Neuron (in vitro differentiated cells): Measurements from ENCODE around the gene DUS2.

Source experiments
- H2AFZ ChIP-seq: one replicate; pipeline ENCODE4 v1.6.1; 2013; ENCODE audit warnings: low read depth, mild to moderate bottlenecking, inconsistent platforms, low read length, moderate library complexity
- H3K27me3 ChIP-seq: one replicate; pipeline ENCODE4 v1.6.1; 2013; ENCODE audit warnings: low read length; ENCODE audit not compliant: insufficient read depth
- H3K36me3 ChIP-seq: one replicate; pipeline ENCODE4 v1.6.1; 2013; ENCODE audit warnings: low read length; ENCODE audit not compliant: insufficient read depth
- H3K4me1 ChIP-seq: one replicate; pipeline ENCODE4 v1.6.1; 2013; ENCODE audit warnings: low read length; ENCODE audit not compliant: insufficient read depth
- H3K4me3 ChIP-seq: 2 replicates; pipeline ENCODE4 v1.5.1; 2013; ENCODE audit warnings: mild to moderate bottlenecking, low read length, moderate library complexity
- H3K9me3 ChIP-seq: one replicate; pipeline ENCODE4 v1.6.1; 2013; ENCODE audit warnings: low read length

DUS2 gene

DNA sequence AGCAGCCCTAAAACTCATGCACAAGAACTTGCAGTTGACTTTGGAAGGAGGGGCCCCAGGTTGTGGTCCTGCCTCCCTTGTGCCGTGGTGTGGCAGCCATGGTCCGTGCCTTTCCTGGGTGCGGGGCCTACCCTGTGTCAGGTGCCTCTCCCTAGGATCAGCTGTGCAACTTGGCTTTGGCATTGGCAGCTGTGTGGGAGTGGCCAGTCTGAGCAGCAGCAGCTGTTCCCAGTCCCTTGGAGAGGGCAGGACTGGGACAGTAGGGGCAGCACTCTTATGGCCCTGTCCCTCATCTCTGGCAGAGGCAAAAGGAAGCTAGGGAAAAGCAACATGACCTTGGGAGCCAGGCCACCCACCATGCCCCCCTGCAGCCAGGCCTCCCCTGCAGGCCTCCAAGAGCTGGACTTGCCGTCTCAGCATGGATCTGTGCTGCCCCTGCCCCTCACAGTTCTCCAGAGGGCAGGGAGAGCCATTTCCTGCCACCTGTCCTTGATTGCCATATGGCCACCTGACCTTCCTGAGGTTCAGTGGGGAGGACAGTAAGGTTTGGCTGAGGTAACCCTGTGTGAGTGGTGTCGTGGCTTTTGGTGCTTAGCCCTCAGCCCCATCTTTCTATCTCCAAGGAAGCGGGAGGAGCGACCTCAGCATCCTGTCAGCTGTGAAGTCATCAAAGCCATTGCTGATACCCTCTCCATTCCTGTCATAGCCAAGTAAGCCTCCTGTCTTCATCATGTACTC lies 46.6 kb downstream of the DUS2 start:
- Histone ChIP-seq H3K4me3 (no peak overlapping the region), H3K9me3 (no peaks in the 10 kb centered on the region), H3K27me3 (no peaks in the 10 kb centered on the region), H3K36me3 (peaks cover 44% of the 10 kb centered on the region), H2AFZ (no peak overlapping the region), H3K4me1 (peaks cover 20% of the 10 kb centered on the region)

DNA sequence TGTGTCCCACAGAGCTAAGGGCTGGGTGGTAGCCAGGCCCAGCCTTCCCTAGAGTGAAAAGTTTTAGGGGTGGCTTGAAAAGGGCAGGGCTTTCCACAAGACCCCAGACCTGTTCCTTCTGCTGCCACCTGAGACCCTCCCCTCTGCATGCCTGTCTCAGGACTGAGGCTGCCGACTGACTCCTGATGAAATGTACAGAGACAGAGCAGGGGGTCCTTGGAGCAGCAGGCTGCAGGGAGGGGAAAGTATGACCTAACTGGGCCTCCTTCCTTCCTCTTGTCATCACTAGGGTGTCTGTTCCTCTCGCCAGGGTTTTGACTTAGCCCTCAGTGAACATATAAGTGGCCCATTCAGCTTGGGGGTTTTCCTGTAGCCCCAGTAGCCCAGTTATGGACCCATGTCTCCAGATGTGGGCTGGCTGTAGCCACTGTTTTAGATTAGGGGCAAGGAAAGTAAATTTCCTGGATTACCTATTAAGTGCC lies 47.2 kb downstream of the DUS2 start:
- no peaks in the 10 kb centered on the region for H3K27me3 ChIP-seq
- H3K4me3 ChIP-seq, result no peak overlapping the region
- no peaks in the 10 kb centered on the region for H3K9me3 ChIP-seq
- peaks cover 15% of the 10 kb centered on the region for H3K4me1 ChIP-seq
- H2AFZ ChIP-seq, result no peak overlapping the region
- H3K36me3 ChIP-seq, result peaks cover 50% of the 10 kb centered on the region

DNA sequence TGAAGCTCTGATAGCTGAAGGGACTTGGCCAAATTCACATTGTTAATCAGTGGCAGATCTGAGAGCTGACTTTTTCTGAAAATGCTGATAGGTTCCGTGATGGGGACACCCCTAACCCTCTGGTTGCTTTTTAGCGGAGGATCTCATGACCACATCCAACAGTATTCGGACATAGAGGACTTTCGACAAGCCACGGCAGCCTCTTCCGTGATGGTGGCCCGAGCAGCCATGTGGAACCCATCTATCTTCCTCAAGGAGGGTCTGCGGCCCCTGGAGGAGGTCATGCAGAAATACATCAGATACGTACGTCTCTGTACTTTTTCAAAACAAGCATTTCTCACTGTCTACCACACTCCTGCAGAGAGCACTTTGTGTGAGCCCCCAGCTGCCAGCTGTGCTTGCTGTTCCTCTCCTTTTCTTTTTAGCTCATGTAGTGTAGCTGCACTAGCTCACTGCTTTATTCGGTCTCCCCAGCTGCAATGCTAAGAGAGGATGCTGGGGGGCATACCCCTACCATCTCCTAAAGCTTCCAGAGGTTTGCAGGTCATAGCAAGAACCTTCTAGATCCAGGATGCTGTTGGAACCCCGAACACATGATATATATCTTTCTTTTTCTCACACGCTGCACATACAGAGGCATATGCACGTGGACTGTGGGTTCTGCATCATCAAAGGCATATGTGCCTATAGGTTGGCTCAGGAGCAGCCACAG lies 47.9 kb downstream of the DUS2 start:
- peaks cover 57% of the 10 kb centered on the region for H3K36me3 ChIP-seq
- H3K27me3 ChIP-seq, result no peaks in the 10 kb centered on the region
- H3K4me1 ChIP-seq, result peaks cover 8% of the 10 kb centered on the region
- no peaks in the 10 kb centered on the region for H3K9me3 ChIP-seq
- no peak overlapping the region for H2AFZ ChIP-seq
- H3K4me3 ChIP-seq, result no peak overlapping the region

- Histone ChIP-seq H3K9me3 (no peaks in the 10 kb centered on the region), H3K4me3 (no peak overlapping the region), H3K4me1 (peaks cover 2% of the 10 kb centered on the region), H3K27me3 (no peaks in the 10 kb centered on the region), H2AFZ (no peak overlapping the region), H3K36me3 (peaks cover 62% of the 10 kb centered on the region)
Measured at GRCh38 chr16:68071518-68071901, 48.4 kb downstream of the DUS2 start.

DNA sequence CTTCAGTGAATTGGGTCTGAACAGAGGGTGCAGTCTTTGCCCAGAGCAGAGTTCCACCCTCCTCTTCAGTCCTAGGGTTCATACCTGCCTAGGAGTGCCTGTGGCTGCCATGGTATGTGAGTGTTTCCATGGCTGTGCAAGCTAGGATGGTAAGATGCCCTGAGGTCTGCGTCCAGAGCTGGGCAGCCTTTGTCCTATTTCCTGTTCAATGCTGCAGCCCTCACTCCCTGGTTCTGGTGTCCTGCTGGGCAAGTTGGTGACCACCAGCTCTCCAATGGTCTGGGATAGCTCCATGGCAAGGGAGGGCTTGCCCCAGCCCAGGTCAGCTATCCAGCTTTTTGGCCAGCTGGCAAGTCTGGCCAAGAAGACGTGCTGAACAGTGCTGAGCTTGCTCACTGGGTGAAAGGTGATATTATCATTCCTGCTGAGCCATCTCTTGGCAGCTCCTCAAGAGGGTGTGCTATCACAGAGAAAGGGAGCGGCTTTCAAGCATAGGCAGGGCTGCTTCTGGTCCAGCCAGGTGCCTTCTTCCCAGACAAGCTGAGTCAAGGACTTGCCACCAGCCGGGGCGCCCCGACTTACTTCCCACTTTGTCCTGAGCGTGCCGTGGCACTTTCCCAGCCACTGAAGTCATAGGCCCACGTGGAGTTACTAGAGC lies 49.1 kb downstream of the DUS2 start:
- peaks cover 64% of the 10 kb centered on the region for H3K36me3 ChIP-seq
- H3K4me3 ChIP-seq, result no peak overlapping the region
- H3K27me3 ChIP-seq, result no peaks in the 10 kb centered on the region
- no peak overlapping the region for H2AFZ ChIP-seq
- H3K9me3 ChIP-seq, result no peaks in the 10 kb centered on the region
- H3K4me1 ChIP-seq, result no peaks in the 10 kb centered on the region

- H3K4me3 ChIP-seq, result no peak overlapping the region
- H3K36me3 ChIP-seq, result peaks cover 76% of the 10 kb centered on the region
- no peak overlapping the region for H2AFZ ChIP-seq
- no peaks in the 10 kb centered on the region for H3K9me3 ChIP-seq
- no peaks in the 10 kb centered on the region for H3K4me1 ChIP-seq
- no peaks in the 10 kb centered on the region for H3K27me3 ChIP-seq
Measured at GRCh38 chr16:68073902-68074760, 51.0 kb downstream of the DUS2 start.

DNA sequence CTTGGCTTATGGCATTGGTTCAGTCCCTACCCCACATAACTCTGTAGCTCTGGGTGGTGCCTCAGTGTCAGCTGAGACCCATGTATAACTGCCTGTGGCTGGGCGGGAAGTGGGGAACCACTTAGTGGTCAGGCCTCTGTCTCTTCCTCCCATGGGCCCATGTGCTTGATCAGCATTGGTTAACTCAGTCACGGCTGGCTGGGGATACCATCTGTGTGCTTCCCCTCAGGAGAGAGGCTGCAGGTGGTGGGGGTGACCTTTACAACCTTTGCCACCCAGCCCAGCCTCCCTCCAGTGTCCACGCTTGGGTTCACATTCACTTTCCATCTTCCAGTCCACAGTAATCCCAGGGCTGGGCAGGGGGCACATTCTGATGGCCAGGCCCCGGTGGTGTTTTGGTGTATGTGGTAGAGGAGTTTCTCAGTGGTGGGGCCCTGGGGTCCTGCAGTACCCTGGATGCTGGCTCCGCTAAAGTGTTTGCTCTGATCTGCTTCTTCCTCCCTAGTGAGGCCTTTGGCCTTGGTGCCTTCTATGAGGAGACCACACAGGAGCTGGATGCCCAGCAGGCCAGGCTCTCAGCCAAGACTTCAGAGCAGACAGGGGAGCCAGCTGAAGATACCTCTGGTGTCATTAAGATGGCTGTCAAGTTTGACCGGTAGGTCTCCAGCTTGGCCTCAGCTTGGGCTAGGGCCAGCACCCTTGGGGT lies 51.9 kb downstream of the DUS2 start:
- peaks cover 74% of the 10 kb centered on the region for H3K36me3 ChIP-seq
- no peaks in the 10 kb centered on the region for H3K9me3 ChIP-seq
- no peak overlapping the region for H3K4me3 ChIP-seq
- no peaks in the 10 kb centered on the region for H3K27me3 ChIP-seq
- no peak overlapping the region for H2AFZ ChIP-seq
- no peaks in the 10 kb centered on the region for H3K4me1 ChIP-seq

DNA sequence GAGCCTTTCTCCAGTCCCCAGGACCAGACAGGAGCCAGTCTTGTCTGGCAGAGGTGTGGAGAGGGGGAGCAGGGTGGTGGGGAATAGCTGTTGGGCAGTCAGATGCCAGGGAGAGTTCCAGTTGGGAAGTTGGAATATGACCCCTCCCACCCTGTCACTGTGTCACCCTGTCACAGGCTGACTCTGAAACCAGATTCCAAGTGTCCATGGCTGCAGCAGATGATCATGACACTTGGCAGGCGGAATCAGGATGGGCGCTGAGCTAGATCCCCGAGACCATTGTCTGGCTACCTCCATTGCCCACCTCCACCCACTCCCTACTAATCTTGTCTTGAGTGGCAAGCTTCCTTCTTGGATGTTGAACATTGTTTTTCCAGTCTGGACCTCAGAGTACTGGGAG lies 52.9 kb downstream of the DUS2 start:
- no peaks in the 10 kb centered on the region for H3K4me1 ChIP-seq
- no peaks in the 10 kb centered on the region for H3K9me3 ChIP-seq
- H2AFZ ChIP-seq, result no peak overlapping the region
- H3K4me3 ChIP-seq, result no peak overlapping the region
- peaks cover 66% of the 10 kb centered on the region for H3K36me3 ChIP-seq
- H3K27me3 ChIP-seq, result no peaks in the 10 kb centered on the region

DNA sequence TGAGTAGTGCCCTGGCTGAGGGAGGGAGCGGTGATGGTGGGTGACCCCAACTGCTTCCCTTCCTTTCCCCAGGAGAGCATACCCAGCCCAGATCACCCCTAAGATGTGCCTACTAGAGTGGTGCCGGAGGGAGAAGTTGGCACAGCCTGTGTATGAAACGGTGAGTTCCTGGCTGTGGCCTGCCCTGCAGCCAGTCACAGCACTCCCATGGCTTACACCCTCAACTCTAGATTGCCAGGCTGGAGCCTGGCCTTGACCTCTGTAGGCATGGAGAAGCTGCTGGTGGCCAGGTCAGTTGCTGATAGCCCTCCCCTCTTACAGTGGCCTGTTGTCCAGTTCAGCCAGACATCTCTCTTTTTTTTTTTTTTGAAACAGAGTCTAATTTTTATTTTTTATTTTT lies 53.5 kb downstream of the DUS2 start:
- Histone ChIP-seq H2AFZ (no peak overlapping the region), H3K36me3 (peaks cover 60% of the 10 kb centered on the region), H3K27me3 (no peaks in the 10 kb centered on the region), H3K4me1 (no peaks in the 10 kb centered on the region), H3K4me3 (no peak overlapping the region), H3K9me3 (no peaks in the 10 kb centered on the region)

- H3K27me3 ChIP-seq, result no peaks in the 10 kb centered on the region
- peaks cover 46% of the 10 kb centered on the region for H3K36me3 ChIP-seq
- no peaks in the 10 kb centered on the region for H3K4me1 ChIP-seq
- no peak overlapping the region for H2AFZ ChIP-seq
- no peak overlapping the region for H3K4me3 ChIP-seq
- no peaks in the 10 kb centered on the region for H3K9me3 ChIP-seq
Measured at GRCh38 chr16:68077866-68078700, 55.0 kb downstream of the DUS2 start.

DNA sequence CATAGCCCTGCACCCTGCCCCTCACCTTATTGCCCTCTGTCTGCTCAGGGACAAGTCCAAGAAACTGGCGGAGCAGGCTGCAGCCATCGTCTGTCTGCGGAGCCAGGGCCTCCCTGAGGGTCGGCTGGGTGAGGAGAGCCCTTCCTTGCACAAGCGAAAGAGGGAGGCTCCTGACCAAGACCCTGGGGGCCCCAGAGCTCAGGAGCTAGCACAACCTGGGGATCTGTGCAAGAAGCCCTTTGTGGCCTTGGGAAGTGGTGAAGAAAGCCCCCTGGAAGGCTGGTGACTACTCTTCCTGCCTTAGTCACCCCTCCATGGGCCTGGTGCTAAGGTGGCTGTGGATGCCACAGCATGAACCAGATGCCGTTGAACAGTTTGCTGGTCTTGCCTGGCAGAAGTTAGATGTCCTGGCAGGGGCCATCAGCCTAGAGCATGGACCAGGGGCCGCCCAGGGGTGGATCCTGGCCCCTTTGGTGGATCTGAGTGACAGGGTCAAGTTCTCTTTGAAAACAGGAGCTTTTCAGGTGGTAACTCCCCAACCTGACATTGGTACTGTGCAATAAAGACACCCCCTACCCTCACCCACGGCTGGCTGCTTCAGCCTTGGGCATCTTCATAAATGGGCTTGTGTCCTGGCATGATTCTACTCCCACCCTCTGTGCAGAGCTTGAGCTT lies 55.8 kb downstream of the DUS2 start:
- peaks cover 7% of the 10 kb centered on the region for H3K4me1 ChIP-seq
- no peak overlapping the region for H2AFZ ChIP-seq
- H3K36me3 ChIP-seq, result peaks cover 43% of the 10 kb centered on the region
- no peak overlapping the region for H3K4me3 ChIP-seq
- H3K27me3 ChIP-seq, result no peaks in the 10 kb centered on the region
- H3K9me3 ChIP-seq, result no peaks in the 10 kb centered on the region
